Lung (tissue), 12 donors: Measurements from ENCODE around the gene ANKFN1. TPM values are rescaled to one million over a fixed set of nuclear protein-coding genes. Genes with fewer than 3 reads are reported as not detected.
"Not testable (repeated sequence)": the region's sequence is repeated elsewhere in the genome, so short reads cannot be mapped to it uniquely, and the experiment has no call there.

Experiments used
- ATAC-seq: fragments of 200-7000 bp; cut with Tn5 transposase; one replicate; pipeline ENCODE4 v1.9.1; 2020; ENCODE audit warnings: moderate number of reproducible peaks; ENCODE audit not compliant: insufficient read depth, low FRiP score
- DNase-seq, 3 donors: peaks; one replicate each; pipeline ENCODE4 v3.0.0-alpha.2; 2013 to 2017
- H3K27ac ChIP-seq, 2 donors: one replicate each; pipeline ENCODE4 v1.5.1; 2013; ENCODE audit warnings: mild to moderate bottlenecking in 2 of 2, moderate library complexity in 2 of 2, control low read depth in 1 of 2, inconsistent platforms in 1 of 2, low read depth in 1 of 2, low read length in 1 of 2
- H3K27me3 ChIP-seq, 3 donors: one replicate each; pipeline ENCODE4 v1.5.1; 2013; ENCODE audit warnings: low read length in 2 of 3; ENCODE audit not compliant: control insufficient read depth in 3 of 3, insufficient read depth in 3 of 3
- H3K36me3 ChIP-seq, 4 donors: one replicate each; pipeline ENCODE4 v1.5.1; 2013; ENCODE audit warnings: low read length in 4 of 4, mild to moderate bottlenecking in 1 of 4, moderate library complexity in 1 of 4; ENCODE audit not compliant: control insufficient read depth in 4 of 4, insufficient read depth in 4 of 4
- H3K4me1 ChIP-seq, 5 donors: one replicate each; pipeline ENCODE4 v1.5.1; 2013; ENCODE audit warnings: low read length in 5 of 5, mild to moderate bottlenecking in 2 of 5, moderate library complexity in 1 of 5; ENCODE audit not compliant: control insufficient read depth in 5 of 5, insufficient read depth in 5 of 5
- H3K4me3 ChIP-seq: one replicate; pipeline ENCODE4 v1.5.1; 2013; ENCODE audit warnings: mild to moderate bottlenecking, control low read depth, moderate library complexity
- H3K9ac ChIP-seq, 2 donors: one replicate each; pipeline ENCODE4 v1.5.1; 2013; ENCODE audit warnings: low read length in 2 of 2, control low read depth in 1 of 2; ENCODE audit not compliant: insufficient read depth in 1 of 2
- H3K9me3 ChIP-seq, 4 donors: one replicate each; pipeline ENCODE4 v1.5.1; 2013; ENCODE audit warnings: low read length in 3 of 4, mild to moderate bottlenecking in 1 of 4, moderate library complexity in 1 of 4; ENCODE audit not compliant: control insufficient read depth in 4 of 4, insufficient read depth in 3 of 4
- CTCF ChIP-seq: IDR thresholded peaks from 2 replicates; pipeline ENCODE4 v1.5.1; 2012; ENCODE audit warnings: mild to moderate bottlenecking; ENCODE audit errors: control extremely low read depth, extremely low read depth
- WGBS, 2 donors: extraction: QIAGEN DNeasy Blood & Tissue Kit; methylation state at CpG; one replicate each; pipeline ENCODE4 v1.1.7; 2013; 5-methylcytosine and 5-hydroxymethylcytosine counted together
- polyA plus RNA-seq, 2 donors: library from polyadenylated mRNA; stranded (reverse); fragments of 200-250 nt; gene quantifications; one replicate each; pipeline ENCODE4 v1.2.1, GENCODE V29; 2013
- total RNA-seq, 2 donors: library from RNA; depleted of rRNA in 1 of 2; stranded (reverse); fragments of >200 nt in 1 of 2; gene quantifications; one replicate each; pipeline ENCODE4 v1.2.1, GENCODE V29; 2014 to 2021
- donor health status: control.
- donor health status: control.
- donor health status: Bipolar disorder and iron deficiency.
- donor health status: healthy.
- donor health status: DM: yes; HTN: yes; CAD: no.

The ANKFN1 gene
- total and polyA plus RNA-seq, 4 donors, result 0.39 to 8.5 (median 3.4) TPM

DNA sequence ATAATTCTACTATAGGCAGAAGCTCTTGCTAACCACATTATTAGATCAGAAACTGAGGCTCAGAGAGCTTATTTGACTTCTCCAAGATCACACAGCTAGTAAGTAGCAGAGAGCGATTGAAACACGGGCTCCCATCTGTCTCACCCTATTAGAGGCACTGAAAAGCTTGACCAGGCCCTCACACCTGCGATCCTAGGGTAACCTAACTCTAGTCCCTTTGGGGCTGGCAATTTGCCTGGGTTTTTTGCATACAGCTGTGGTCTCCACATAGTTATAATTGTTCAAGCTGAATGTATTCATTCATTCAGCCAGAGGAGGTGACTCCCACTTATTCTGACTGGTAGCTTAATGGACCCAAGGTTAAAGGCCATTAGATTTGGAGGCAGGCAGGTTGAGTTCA is 121.2 kb downstream of the ANKFN1 start:
- no peak overlapping the region for H3K27ac ChIP-seq
- no peaks in the 10 kb centered on the region for H3K4me1 ChIP-seq
- H3K9ac ChIP-seq, result no peak overlapping the region
- H3K36me3 ChIP-seq, result no peaks in the 10 kb centered on the region
- DNase-seq (no peak), ATAC-seq (no peak)
- H3K9me3 ChIP-seq, result no peaks in the 10 kb centered on the region
- TF ChIP-seq CTCF, result no peak
- H3K4me3 ChIP-seq, result no peak overlapping the region
- 95% methylated on average over 3 of the region's 3 CpGs for WGBS, 2 donors
- H3K27me3 ChIP-seq, result no peaks in the 10 kb centered on the region

DNA sequence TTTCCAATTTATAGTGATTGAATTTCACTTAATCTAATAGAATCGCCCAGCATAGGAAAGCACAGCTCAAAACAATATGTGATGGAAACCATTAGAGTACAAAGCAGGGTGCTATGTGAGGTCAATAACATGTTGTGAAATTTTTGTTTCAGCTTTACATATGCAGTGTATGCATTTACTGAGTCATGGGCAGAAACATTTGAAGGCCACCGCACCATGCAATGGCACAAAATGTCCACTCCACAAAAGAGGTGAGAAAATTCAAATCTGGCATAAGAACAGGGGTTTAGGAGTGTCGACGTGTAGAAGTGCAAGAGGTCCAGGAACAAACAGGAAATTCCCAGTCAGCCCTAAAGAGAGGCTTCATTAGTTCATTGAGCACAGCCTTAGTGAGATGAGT is 131.2 kb downstream of the ANKFN1 start:
- H3K36me3 ChIP-seq, result no peaks in the 10 kb centered on the region
- H3K4me1 ChIP-seq, result no peaks in the 10 kb centered on the region
- no peaks in the 10 kb centered on the region for H3K27me3 ChIP-seq
- ATAC-seq (no peak), DNase-seq (no peak)
- 72 to 76% methylated on average over 4 of the region's 4 CpGs for WGBS, 2 donors
- TF ChIP-seq CTCF, result no peak
- H3K27ac ChIP-seq, result no peak overlapping the region
- H3K9me3 ChIP-seq, result no peaks in the 10 kb centered on the region
- no peak overlapping the region for H3K9ac ChIP-seq
- no peak overlapping the region for H3K4me3 ChIP-seq

- H3K36me3 ChIP-seq, ATAC-seq, H3K27me3 ChIP-seq, H3K4me3 ChIP-seq, DNase-seq, H3K4me1 ChIP-seq, H3K9me3 ChIP-seq, H3K9ac ChIP-seq, H3K27ac ChIP-seq: not testable (repeated sequence)
- WGBS, 2 donors, result 81 to 87% methylated on average over 3 of the region's 3 CpGs
Measured at GRCh38 chr17:56288786-56289185, 135.5 kb downstream of the ANKFN1 start.

DNA sequence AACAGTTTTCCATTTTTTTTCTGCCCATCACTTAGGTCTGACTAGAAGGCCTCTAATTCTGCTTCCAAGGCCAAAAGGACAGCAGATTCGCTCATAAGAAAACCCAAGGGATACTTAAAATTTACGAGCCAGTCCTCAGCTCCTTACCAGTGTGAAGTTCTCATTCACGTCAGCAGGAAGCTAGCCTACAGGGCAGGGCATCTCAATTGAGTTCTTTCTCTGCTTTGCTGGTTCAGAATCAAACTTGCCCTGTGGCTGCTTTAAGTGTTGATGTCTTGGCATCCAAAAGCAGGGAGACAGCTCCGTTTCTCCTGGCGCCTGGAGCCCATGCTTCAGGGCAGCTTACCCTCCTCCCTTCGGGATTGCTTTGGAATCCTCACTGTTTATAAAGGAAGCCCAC is 136.0 kb downstream of the ANKFN1 start:
- WGBS, 2 donors, result 85 to 87% methylated on average over 6 of the region's 6 CpGs
- no peak for ATAC-seq
- TF ChIP-seq CTCF, result no peak
- Histone ChIP-seq H3K27me3 (no peaks in the 10 kb centered on the region), H3K4me1 (peaks cover 0 to 5% (median 0%) of the 10 kb centered on the region in 5 donors), H3K9ac (no peak overlapping the region), H3K9me3 (no peaks in the 10 kb centered on the region), H3K27ac (no peak overlapping the region), H3K4me3 (no peak overlapping the region), H3K36me3 (no peaks in the 10 kb centered on the region)
- DNase-seq, result no peak
